Measurements from ENCODE around the gene LCA5L.

DNA sequence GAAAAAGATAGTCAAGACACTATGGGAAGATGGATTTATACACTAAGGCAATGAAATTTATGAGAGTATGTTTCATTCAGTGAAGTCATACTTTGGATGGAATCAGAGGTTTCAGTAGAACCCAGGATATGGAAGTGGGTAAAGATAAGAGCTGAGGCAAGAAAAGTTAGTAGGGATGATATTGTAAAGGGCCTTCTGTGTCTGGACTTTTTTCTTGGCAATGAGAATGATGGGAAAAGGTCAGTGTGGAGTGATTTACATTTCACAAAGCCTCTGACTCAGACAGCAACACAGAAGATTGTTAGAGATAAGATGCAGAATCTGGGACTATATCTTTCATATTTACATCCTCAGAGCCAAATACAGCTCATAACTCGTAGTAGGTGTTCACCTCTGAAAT lies 38.3 kb upstream of the LCA5L start:
- TF ChIP-seq POLR2A (IDR thresholded peaks at IDR 0.05): no peak
- TF ChIP-seq, protein P1, sequence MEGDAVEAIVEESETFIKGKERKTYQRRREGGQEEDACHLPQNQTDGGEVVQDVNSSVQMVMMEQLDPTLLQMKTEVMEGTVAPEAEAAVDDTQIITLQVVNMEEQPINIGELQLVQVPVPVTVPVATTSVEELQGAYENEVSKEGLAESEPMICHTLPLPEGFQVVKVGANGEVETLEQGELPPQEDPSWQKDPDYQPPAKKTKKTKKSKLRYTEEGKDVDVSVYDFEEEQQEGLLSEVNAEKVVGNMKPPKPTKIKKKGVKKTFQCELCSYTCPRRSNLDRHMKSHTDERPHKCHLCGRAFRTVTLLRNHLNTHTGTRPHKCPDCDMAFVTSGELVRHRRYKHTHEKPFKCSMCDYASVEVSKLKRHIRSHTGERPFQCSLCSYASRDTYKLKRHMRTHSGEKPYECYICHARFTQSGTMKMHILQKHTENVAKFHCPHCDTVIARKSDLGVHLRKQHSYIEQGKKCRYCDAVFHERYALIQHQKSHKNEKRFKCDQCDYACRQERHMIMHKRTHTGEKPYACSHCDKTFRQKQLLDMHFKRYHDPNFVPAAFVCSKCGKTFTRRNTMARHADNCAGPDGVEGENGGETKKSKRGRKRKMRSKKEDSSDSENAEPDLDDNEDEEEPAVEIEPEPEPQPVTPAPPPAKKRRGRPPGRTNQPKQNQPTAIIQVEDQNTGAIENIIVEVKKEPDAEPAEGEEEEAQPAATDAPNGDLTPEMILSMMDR (IDR thresholded peaks at IDR 0.05): no peak
